Kidney (tissue), 14 donors: Measurements from ENCODE around the gene ANAPC2. TPM values are rescaled to one million over a fixed set of nuclear protein-coding genes. Genes with fewer than 3 reads are reported as not detected.
A peak's percentile ranks its signal among the peaks of the same experiment; 100 is the strongest.

Source experiments
- DNase-seq, 5 donors: peaks; one replicate each; pipeline ENCODE4 v3.0.0-alpha.2; 2013 to 2020
- FAIRE-seq: peaks from 2 replicates; lab custom pipeline; 2012; peaks lifted over from hg19 to GRCh38; lab: Jason Lieb, UNC
- H3K27ac ChIP-seq, 2 donors: one replicate each; pipeline ENCODE4 v1.7.0; 2013; ENCODE audit warnings: low read depth in 2 of 2, low read length in 2 of 2, inconsistent platforms in 1 of 2
- H3K27me3 ChIP-seq: one replicate; pipeline ENCODE4 v1.7.1; 2013; ENCODE audit warnings: low read length, inconsistent platforms; ENCODE audit not compliant: control insufficient read depth, insufficient read depth
- H3K36me3 ChIP-seq, 3 donors: one replicate each; pipeline versions ENCODE4 v1.7.0 to v1.7.1; 2013; ENCODE audit warnings: low read length in 3 of 3, control low read depth in 1 of 3, inconsistent platforms in 1 of 3; ENCODE audit not compliant: insufficient read depth in 3 of 3, control insufficient read depth in 2 of 3
- H3K4me1 ChIP-seq, 3 donors: one replicate each; pipeline versions ENCODE4 v1.7.0 to v1.7.1; 2013; ENCODE audit warnings: low read length in 3 of 3, inconsistent platforms in 1 of 3, low read depth in 1 of 3; ENCODE audit not compliant: control insufficient read depth in 2 of 3, insufficient read depth in 2 of 3
- H3K4me3 ChIP-seq, 3 donors: one replicate each; pipeline versions ENCODE4 v1.7.0 to v1.8.1; 2013; ENCODE audit warnings: low read length in 3 of 3, control low read depth in 1 of 3, inconsistent platforms in 1 of 3
- H3K9ac ChIP-seq, 3 donors: one replicate each; pipeline versions ENCODE4 v1.7.0 to v1.7.1; 2013; ENCODE audit warnings: low read length in 3 of 3, control low read depth in 1 of 3, inconsistent platforms in 1 of 3
- H3K9me3 ChIP-seq, 3 donors: one replicate each; pipeline versions ENCODE4 v1.7.0 to v1.7.1; 2013; ENCODE audit warnings: low read length in 3 of 3, control low read depth in 1 of 3, inconsistent platforms in 1 of 3; ENCODE audit not compliant: control insufficient read depth in 2 of 3, insufficient read depth in 1 of 3
- CTCF ChIP-seq: IDR thresholded peaks from 3 replicates; pipeline ENCODE4 v1.5.1; 2012; ENCODE audit warnings: mild to moderate bottlenecking, moderate library complexity, borderline replicate concordance; ENCODE audit not compliant: insufficient read depth; ENCODE audit errors: extremely low read depth
- intact Hi-C: fragments of 100-400 bp; cut with DNase I; formaldehyde crosslinking; loops from one replicate; pipeline ENCODE4 v1.11.1; 2022
- polyA plus RNA-seq: library from polyadenylated mRNA; stranded (reverse); fragments of 350-450 nt; fragmentation: Illumina TruSeq; extraction: RNeasy Lipid Tissue Mini Kit (QIAGEN cat#74804); gene quantifications from one replicate; pipeline ENCODE4 v1.2.3, GENCODE V29; 2014; ENCODE audit warnings: low read depth, low replicate concordance; ENCODE audit not compliant: insufficient read depth
- total RNA-seq: library from RNA; stranded (reverse); fragmentation: NEBNext Ultra II Directional; extraction: Animal tissue kit (Norgen Biotek cat#: 25700); gene quantifications from one replicate; pipeline ENCODE4 v1.2.1, GENCODE V29; 2021
- donor health status: control.
- donor health status: control.
- donor health status: control.
- donor health status: control.
- donor health status: control.
- donor health status: DM: yes; HTN: yes; CAD: no.
- donor health status: Normal renal cell carcinoma (clear cell type).

The ANAPC2 gene
- total and polyA plus RNA-seq, 2 donors from 2014 or later: 19.9 to 57.2 TPM

GRCh38 chr9:137217276-137218211 is 29.2 kb upstream of the ANAPC2 start:
- FAIRE-seq: no peak
- intact Hi-C loops: no loop called here
- no peaks in the 10 kb centered on the region for H3K9me3 ChIP-seq

DNA sequence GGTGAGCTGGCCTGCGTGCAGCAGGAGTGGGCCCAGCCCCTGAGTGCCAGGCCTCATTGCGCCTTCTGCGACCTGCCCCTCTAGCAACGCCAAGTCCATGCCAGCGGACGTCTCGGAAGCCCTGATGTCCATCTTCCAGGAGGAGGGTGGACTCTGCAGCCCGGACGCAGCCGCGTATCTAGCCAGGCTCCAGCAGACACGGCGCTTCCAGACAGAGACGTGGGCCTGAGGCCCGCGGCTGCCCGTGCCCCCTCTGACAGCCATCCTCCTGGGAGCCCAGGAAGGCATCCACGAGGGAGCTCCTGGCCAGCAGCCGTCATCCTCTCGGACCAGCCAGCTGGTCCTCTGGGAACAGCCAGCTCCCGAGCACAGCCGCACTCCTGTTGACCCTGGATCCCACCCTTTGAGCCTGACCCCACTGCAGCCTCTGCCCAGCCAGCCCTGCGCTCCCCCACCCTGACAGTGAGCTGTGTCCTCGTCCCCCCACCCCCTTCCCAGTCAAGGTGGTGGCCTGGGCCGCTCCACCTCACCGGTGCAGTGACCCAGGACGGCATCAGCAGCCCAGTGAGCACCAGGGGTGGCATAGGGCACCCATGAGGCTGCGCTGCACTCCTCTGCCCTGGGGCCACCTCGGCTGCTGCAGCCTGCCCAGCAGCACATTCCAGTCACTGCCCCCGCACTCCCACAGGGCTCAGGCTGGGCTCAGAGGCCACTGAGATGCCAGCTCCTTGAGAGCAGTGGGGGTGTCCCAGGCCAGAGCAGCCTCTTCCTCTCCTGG is 28.0 kb upstream of the ANAPC2 start:
- Histone ChIP-seq H3K4me3 (no peak overlapping the region), H3K9ac (peak overlapping the region in 1 of 3 donors; percentile 40), H3K9me3 (no peaks in the 10 kb centered on the region), H3K36me3 (peaks cover 0 to 2% (median 0%) of the 10 kb centered on the region in 3 donors), H3K27ac (no peak overlapping the region), H3K4me1 (peaks cover 0 to 21% (median 0%) of the 10 kb centered on the region in 3 donors), H3K27me3 (no peaks in the 10 kb centered on the region)
- FAIRE-seq (no peak), DNase-seq (peak in 1 of 5 donors; percentile 44)
- TF ChIP-seq CTCF: no peak
- intact Hi-C loops: no loop called here

More at GRCh38 chr9:137217276-137218211, 29.2 kb upstream of the ANAPC2 start:
- Histone ChIP-seq H3K4me3 (peak overlapping the region in 2 of 3 donors; percentile 48 to 51), H3K27ac (peak overlapping the region; percentile 67 to 77), H3K4me1 (peaks cover 0 to 21% (median 0%) of the 10 kb centered on the region in 3 donors), H3K27me3 (no peaks in the 10 kb centered on the region), H3K9ac (peak overlapping the region in 2 of 3 donors; percentile 22 to 40), H3K36me3 (peaks cover 0 to 2% (median 0%) of the 10 kb centered on the region in 3 donors)
- DNase-seq: peak; percentile 45 to 92 (median 66)
- TF ChIP-seq CTCF: no peak

GRCh38 chr9:137215196-137215986 is 27.0 kb upstream of the ANAPC2 start:
- no peak for FAIRE-seq
- no peak for TF ChIP-seq CTCF
- H3K27ac ChIP-seq: no peak overlapping the region
- no peak for DNase-seq
- H3K4me1 ChIP-seq: peaks cover 0 to 21% (median 0%) of the 10 kb centered on the region in 3 donors
- H3K9me3 ChIP-seq: no peaks in the 10 kb centered on the region
- H3K27me3 ChIP-seq: no peaks in the 10 kb centered on the region
- H3K9ac ChIP-seq: no peak overlapping the region
- no peak overlapping the region for H3K4me3 ChIP-seq
- intact Hi-C loops: no loop called here
- H3K36me3 ChIP-seq: peaks cover 0 to 2% (median 0%) of the 10 kb centered on the region in 3 donors
